PC-3 (cell line): Measurements from ENCODE around the gene OMP.

Experiments used
- EZH2 ChIP-seq: fragments of 300-600 bp; sonication (generic); IDR thresholded peaks from one replicate; pipeline ENCODE4 v1.6.1; 2017; ENCODE audit warnings: antibody characterized with exemption, mild to moderate bottlenecking, low read length; ENCODE audit not compliant: unreplicated experiment
- TF ChIP-seq, protein P1 (sequence below): fragments of 300-600 bp; sonication (generic); conservative IDR thresholded peaks from 2 replicates; pipeline ENCODE4 v1.5.1; 2017; ENCODE audit warnings: antibody characterized with exemption, low read depth, mild to moderate bottlenecking, low read length

DNA sequence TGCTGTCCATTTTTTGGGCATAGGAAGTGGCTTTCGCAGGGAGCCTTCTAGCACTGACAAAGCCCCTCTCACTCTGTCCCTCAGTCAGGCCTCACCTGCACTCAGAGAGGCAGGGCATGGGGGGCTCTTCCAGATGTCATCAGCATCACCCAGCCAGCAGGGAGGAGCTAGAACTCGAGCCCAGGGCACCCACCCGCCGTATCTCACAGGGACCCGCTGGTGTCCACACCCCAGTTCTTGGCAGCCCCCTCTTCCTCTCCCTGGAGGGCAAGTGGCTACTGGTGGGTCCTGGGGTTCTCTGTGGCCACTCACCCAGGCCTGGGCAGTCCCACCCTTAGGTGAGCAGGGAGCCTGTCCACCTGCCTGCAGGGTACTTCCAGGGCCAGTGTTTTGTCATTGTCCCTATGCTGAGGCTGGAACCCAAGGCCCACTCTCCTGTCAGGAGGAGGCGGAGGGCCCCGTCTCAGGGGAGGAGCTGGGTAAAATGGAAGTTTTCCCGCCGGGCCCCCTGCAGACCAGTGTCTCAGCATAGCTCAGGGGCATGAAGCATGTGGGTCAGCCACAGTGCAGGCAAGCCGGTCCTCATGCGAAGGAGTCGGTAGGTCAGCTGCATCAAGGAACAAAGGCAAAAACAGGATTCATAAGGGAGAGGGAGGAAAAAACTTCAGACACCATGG is 47.2 kb downstream of the OMP start:
- TF ChIP-seq, protein P1, sequence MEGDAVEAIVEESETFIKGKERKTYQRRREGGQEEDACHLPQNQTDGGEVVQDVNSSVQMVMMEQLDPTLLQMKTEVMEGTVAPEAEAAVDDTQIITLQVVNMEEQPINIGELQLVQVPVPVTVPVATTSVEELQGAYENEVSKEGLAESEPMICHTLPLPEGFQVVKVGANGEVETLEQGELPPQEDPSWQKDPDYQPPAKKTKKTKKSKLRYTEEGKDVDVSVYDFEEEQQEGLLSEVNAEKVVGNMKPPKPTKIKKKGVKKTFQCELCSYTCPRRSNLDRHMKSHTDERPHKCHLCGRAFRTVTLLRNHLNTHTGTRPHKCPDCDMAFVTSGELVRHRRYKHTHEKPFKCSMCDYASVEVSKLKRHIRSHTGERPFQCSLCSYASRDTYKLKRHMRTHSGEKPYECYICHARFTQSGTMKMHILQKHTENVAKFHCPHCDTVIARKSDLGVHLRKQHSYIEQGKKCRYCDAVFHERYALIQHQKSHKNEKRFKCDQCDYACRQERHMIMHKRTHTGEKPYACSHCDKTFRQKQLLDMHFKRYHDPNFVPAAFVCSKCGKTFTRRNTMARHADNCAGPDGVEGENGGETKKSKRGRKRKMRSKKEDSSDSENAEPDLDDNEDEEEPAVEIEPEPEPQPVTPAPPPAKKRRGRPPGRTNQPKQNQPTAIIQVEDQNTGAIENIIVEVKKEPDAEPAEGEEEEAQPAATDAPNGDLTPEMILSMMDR: no peak
- no peak for TF ChIP-seq EZH2
